Right renal cortex interstitium (tissue), 3 donors: ENCODE results near the gene SULT2B1. TPM values are rescaled to one million over a fixed set of nuclear protein-coding genes. Genes with fewer than 3 reads are reported as not detected.
"Not testable (repeated sequence)": the region's sequence is repeated elsewhere in the genome, so short reads cannot be mapped to it uniquely, and the experiment has no call there.

Experiments
- DNase-seq, 3 donors: peaks; one replicate each; pipeline ENCODE4 v3.0.0-alpha.2; 2013; ENCODE audit warnings: low read depth in 3 of 3, low spot score in 2 of 3
- polyA plus RNA-seq, 3 donors: library from polyadenylated mRNA; unstranded; fragments of 120-200 nt; gene quantifications; one replicate each; pipeline ENCODE4 v1.2.1, GENCODE V29; 2013; ENCODE audit not compliant: insufficient read length in 3 of 3

SULT2B1 gene
- under 1 TPM; 0.23 to 0.29 (median 0.24) TPM for polyA plus RNA-seq

GRCh38 chr19:48551437-48552302, at the start of gene SULT2B1:
SULT2B1 (plus strand) TSS chr19:48552172; CDS start chr19:48552253, 81 bp downstream.
- DNase-seq = no peak

GRCh38 chr19:48502350-48503018, 49.5 kb upstream of the SULT2B1 start:
- DNase-seq = no peak

- no peak for DNase-seq
Observed at GRCh38 chr19:48506138-48506733, 45.7 kb upstream of the SULT2B1 start.

GRCh38 chr19:48507911-48508439, 44.0 kb upstream of the SULT2B1 start:
- DNase-seq = no peak

- no peak for DNase-seq
Observed at GRCh38 chr19:48508729-48509411, 43.1 kb upstream of the SULT2B1 start.

- DNase-seq = no peak
Observed at GRCh38 chr19:48509467-48510194, 42.3 kb upstream of the SULT2B1 start.

GRCh38 chr19:48510421-48511268, 41.3 kb upstream of the SULT2B1 start:
- no peak for DNase-seq

- DNase-seq = no peak
Observed at GRCh38 chr19:48511321-48511731, 40.6 kb upstream of the SULT2B1 start.

GRCh38 chr19:48511800-48512503, 40.0 kb upstream of the SULT2B1 start, which contains the start of gene LMTK3:
LMTK3 (minus strand) TSS chr19:48511835; CDS start chr19:48511576, 259 bp downstream.
- no peak for DNase-seq

- DNase-seq = no peak
Observed at GRCh38 chr19:48512504-48513288, 39.3 kb upstream of the SULT2B1 start.

GRCh38 chr19:48513289-48514122, 38.5 kb upstream of the SULT2B1 start:
- no peak for DNase-seq

GRCh38 chr19:48514123-48514458, 37.9 kb upstream of the SULT2B1 start:
- no peak for DNase-seq

- no peak for DNase-seq
Observed at GRCh38 chr19:48516536-48516935, 35.4 kb upstream of the SULT2B1 start.

- DNase-seq = no peak
Observed at GRCh38 chr19:48518207-48518606, 33.8 kb upstream of the SULT2B1 start.

- not testable (repeated sequence) for DNase-seq
Observed at GRCh38 chr19:48519426-48519825, 32.5 kb upstream of the SULT2B1 start.

- no peak for DNase-seq
Observed at GRCh38 chr19:48520134-48520533, 31.8 kb upstream of the SULT2B1 start.

- DNase-seq = no peak
Observed at GRCh38 chr19:48524221-48524620, 27.8 kb upstream of the SULT2B1 start.
